ENCODE results near the gene KTN1.

The KTN1 gene

DNA sequence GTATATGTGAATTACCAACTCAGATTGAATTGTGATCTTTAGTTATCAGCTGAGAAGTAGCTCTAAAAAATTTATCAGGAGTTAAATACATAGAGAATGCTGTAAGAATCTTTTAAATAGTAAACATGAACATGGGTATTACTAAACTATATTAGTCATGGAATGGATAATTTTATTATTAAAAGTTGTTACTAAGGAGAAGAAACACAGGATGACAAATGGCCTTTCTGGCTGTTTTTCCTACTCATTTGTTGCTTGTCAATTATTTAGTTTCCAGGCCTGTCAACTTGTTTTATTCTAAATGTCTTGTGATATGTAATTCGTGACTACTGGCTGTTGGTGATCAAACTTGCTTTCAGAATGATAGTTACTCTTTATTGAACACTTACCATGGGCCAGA, 58.7 kb downstream of the KTN1 start:
- H3K9ac ChIP-seq (ENCODE audit: low read length in 2 of 2), result no peak overlapping the region
- H3K9me3 ChIP-seq (ENCODE audit: control insufficient read depth in 2 of 2, low read length in 2 of 2), result no peaks in the 10 kb centered on the region
- no peaks in the 10 kb centered on the region for H3K4me1 ChIP-seq (ENCODE audit: control insufficient read depth, insufficient read depth, low read length)
- peaks cover 14 to 49% of the 10 kb centered on the region in 2 donors for H3K36me3 ChIP-seq (ENCODE audit: control insufficient read depth in 2 of 2, insufficient read depth in 2 of 2, low read length in 2 of 2)
- H3K27me3 ChIP-seq (ENCODE audit: control insufficient read depth in 1 of 2, insufficient read depth in 2 of 2, low read length in 2 of 2), result no peaks in the 10 kb centered on the region
- no peak overlapping the region for H3K27ac ChIP-seq (ENCODE audit: low read length)
- no peak overlapping the region for H3K4me3 ChIP-seq (ENCODE audit: low read length in 2 of 2)

DNA sequence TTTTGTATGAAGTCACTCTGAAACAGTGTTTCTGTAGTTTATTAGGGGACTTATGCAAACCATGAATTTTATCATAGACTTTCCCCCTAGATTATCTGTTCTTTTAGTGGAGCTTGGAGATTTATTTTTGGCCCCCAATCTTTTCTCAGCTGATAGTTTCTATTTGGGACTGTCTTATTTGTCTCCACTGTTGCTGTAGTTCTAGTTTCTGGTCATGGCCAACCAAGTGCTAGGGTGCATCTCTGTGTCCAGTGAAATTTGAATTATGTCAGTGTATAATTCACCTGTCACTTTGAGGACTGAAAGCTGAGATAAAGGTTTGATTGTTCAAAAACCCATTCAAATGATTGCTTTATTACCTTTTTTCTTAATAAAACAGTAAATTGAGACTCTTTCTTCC, 61.3 kb downstream of the KTN1 start:
- Histone ChIP-seq H3K36me3 (ENCODE audit: control insufficient read depth in 2 of 2, insufficient read depth in 2 of 2, low read length in 2 of 2) (peaks cover 12 to 38% of the 10 kb centered on the region in 2 donors), H3K27me3 (ENCODE audit: control insufficient read depth in 1 of 2, insufficient read depth in 2 of 2, low read length in 2 of 2) (no peaks in the 10 kb centered on the region), H3K9ac (ENCODE audit: low read length in 2 of 2) (no peak overlapping the region), H3K9me3 (ENCODE audit: control insufficient read depth in 2 of 2, low read length in 2 of 2) (no peaks in the 10 kb centered on the region), H3K4me1 (ENCODE audit: control insufficient read depth, insufficient read depth, low read length) (no peaks in the 10 kb centered on the region), H3K27ac (ENCODE audit: low read length) (no peak overlapping the region), H3K4me3 (ENCODE audit: low read length in 2 of 2) (no peak overlapping the region)

DNA sequence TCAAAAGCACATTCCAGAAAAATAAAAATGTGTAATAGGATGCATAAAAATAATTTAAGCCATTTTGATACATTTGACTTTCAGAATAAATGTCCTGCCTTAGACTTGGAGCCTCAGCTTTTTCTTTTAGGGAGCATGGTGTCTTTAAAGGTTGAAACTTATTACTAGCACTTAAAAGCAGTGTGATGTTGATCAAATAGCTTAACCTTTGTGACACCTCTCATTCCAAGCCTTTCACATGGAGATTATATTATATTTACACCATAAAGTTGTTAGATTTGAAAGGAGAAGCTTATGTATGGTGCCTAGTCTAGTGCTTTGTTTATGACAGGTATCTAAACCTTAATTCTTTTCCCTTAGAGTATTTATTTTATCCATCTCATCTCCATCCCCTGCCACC, 61.9 kb downstream of the KTN1 start:
- H3K4me1 ChIP-seq (ENCODE audit: control insufficient read depth, insufficient read depth, low read length), result no peaks in the 10 kb centered on the region
- peaks cover 8 to 31% of the 10 kb centered on the region in 2 donors for H3K36me3 ChIP-seq (ENCODE audit: control insufficient read depth in 2 of 2, insufficient read depth in 2 of 2, low read length in 2 of 2)
- no peaks in the 10 kb centered on the region for H3K27me3 ChIP-seq (ENCODE audit: control insufficient read depth in 1 of 2, insufficient read depth in 2 of 2, low read length in 2 of 2)
- no peak overlapping the region for H3K4me3 ChIP-seq (ENCODE audit: low read length in 2 of 2)
- H3K27ac ChIP-seq (ENCODE audit: low read length), result no peak overlapping the region
- no peak overlapping the region for H3K9ac ChIP-seq (ENCODE audit: low read length in 2 of 2)
- no peaks in the 10 kb centered on the region for H3K9me3 ChIP-seq (ENCODE audit: control insufficient read depth in 2 of 2, low read length in 2 of 2)

DNA sequence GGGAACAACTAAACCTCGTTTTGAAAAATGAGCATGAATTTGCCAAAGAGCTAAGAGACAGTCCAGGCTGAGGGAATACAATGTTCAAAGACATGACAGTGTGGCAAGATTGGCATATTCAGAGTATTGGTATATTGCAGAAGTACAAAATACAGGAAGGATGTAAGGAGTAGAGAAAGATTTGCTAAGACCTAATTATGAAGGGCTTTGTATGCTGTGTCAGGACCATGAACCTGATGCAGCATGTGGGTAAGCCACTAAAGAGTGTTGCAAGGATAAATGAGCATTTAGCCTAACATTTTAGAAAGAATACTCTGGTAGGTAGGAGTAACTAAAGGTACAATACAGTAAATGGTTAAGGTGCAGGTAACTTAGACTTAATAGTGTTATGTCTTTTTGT, 65.1 kb downstream of the KTN1 start:
- Histone ChIP-seq H3K4me1 (ENCODE audit: control insufficient read depth, insufficient read depth, low read length) (no peaks in the 10 kb centered on the region), H3K9ac (ENCODE audit: low read length in 2 of 2) (no peak overlapping the region), H3K36me3 (ENCODE audit: control insufficient read depth in 2 of 2, insufficient read depth in 2 of 2, low read length in 2 of 2) (peaks cover 6 to 31% of the 10 kb centered on the region in 2 donors), H3K9me3 (ENCODE audit: control insufficient read depth in 2 of 2, low read length in 2 of 2) (no peaks in the 10 kb centered on the region), H3K27ac (ENCODE audit: low read length) (no peak overlapping the region), H3K4me3 (ENCODE audit: low read length in 2 of 2) (no peak overlapping the region), H3K27me3 (ENCODE audit: control insufficient read depth in 1 of 2, insufficient read depth in 2 of 2, low read length in 2 of 2) (no peaks in the 10 kb centered on the region)

DNA sequence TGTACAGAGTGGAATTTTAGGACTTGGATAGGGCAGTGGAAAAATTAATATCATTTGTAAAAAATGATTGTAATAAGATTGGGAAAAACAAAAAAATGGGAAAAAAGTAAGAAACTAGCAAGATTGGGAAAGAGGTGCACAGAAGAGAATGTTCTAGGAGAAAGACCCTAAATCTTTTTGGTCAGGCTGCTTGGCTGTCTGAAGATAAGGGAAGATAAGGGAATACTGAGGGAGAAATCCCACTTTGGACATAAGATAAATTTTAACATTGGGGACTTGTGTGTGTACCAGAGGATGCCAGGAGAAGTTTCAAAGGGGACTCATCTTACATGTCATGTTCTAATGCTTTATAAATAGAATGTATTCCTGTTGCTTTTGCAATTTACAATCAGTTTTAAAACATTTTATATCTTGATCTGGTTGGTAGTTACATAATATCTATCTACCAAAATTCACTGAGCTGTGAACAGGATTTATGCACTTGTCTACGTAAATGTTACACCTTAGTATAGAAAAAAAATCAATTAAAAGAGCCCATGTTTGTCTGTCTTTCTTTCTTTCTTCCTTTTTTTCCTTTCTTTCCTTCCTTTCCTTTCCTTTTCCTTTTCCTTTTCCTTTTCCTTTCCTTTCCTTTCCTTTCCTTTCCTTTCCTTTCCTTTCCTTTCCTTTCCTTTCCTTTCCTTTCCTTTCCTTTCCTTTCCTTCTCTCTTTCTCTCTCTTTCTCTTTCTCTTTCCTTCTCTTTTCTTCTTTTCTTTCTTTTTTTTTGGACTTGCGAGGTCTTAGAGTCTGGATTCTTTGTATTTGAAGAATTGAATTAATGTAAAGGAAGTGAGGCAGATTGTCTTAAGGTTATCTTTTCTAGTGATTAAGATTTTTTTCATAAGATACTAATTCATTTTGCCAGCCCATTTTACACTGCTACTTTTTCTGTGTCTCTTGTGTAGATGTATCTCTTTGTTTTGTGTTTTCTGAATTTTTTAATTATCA, 66.1 kb downstream of the KTN1 start:
- no peak overlapping the region for H3K9ac ChIP-seq (ENCODE audit: low read length in 2 of 2)

DNA sequence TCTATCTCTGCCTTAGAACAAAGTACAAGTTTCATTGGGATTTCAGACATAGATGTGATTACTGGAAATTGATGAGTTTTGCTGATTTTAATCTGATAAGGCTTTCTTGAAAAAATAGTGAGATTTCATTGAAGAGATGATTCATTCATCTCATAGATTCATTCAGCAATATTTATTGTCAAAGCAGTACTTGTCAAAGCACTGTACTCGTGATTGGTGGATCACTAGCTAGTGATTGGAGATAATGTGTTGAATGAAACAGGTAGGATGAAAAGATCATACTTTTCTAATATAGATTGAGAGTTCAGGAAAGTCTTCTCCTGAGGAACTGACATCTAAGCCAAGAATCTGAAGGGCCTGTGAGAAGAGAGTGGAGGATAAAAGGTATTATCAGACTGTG, 71.0 kb downstream of the KTN1 start:
- Histone ChIP-seq H3K4me1 (ENCODE audit: control insufficient read depth, insufficient read depth, low read length) (no peaks in the 10 kb centered on the region), H3K9ac (ENCODE audit: low read length in 2 of 2) (no peak overlapping the region), H3K4me3 (ENCODE audit: low read length in 2 of 2) (no peak overlapping the region), H3K27me3 (ENCODE audit: control insufficient read depth in 1 of 2, insufficient read depth in 2 of 2, low read length in 2 of 2) (no peaks in the 10 kb centered on the region), H3K27ac (ENCODE audit: low read length) (no peak overlapping the region), H3K36me3 (ENCODE audit: control insufficient read depth in 2 of 2, insufficient read depth in 2 of 2, low read length in 2 of 2) (peaks cover 11 to 27% of the 10 kb centered on the region in 2 donors), H3K9me3 (ENCODE audit: control insufficient read depth in 2 of 2, low read length in 2 of 2) (no peaks in the 10 kb centered on the region)

More for the DNA sequence above, 66.1 kb downstream of the KTN1 start:
- no peaks in the 10 kb centered on the region for H3K4me1 ChIP-seq (ENCODE audit: control insufficient read depth, insufficient read depth, low read length)
- no peak overlapping the region for H3K4me3 ChIP-seq (ENCODE audit: low read length in 2 of 2)
- peaks cover 10 to 30% of the 10 kb centered on the region in 2 donors for H3K36me3 ChIP-seq (ENCODE audit: control insufficient read depth in 2 of 2, insufficient read depth in 2 of 2, low read length in 2 of 2)
- H3K9me3 ChIP-seq (ENCODE audit: control insufficient read depth in 2 of 2, low read length in 2 of 2), result no peaks in the 10 kb centered on the region
- no peak overlapping the region for H3K27ac ChIP-seq (ENCODE audit: low read length)
- H3K27me3 ChIP-seq (ENCODE audit: control insufficient read depth in 1 of 2, insufficient read depth in 2 of 2, low read length in 2 of 2), result no peaks in the 10 kb centered on the region

DNA sequence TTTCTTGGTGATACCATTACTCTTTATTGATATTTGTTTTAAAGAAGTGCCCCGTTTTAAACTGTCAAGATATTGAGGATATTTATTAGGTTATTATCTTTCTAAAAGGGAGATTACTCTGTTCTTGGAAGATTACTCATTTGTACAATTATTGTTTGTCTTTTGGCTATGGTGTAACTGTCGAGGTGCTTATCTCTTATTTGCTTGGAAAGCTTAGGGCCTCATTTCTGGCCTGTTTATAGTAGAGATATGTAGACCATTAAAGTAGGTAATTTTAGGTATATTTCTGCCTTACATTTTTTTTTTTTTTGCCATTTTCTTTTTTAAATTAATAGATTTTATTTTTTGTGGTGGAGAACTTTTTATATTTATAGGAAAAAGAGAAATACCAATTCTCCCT, 74.2 kb downstream of the KTN1 start:
- Histone ChIP-seq H3K27me3 (ENCODE audit: control insufficient read depth in 1 of 2, insufficient read depth in 2 of 2, low read length in 2 of 2) (no peaks in the 10 kb centered on the region), H3K4me3 (ENCODE audit: low read length in 2 of 2) (no peak overlapping the region), H3K9ac (ENCODE audit: low read length in 2 of 2) (no peak overlapping the region), H3K27ac (ENCODE audit: low read length) (no peak overlapping the region), H3K4me1 (ENCODE audit: control insufficient read depth, insufficient read depth, low read length) (no peaks in the 10 kb centered on the region), H3K36me3 (ENCODE audit: control insufficient read depth in 2 of 2, insufficient read depth in 2 of 2, low read length in 2 of 2) (peaks cover 11 to 32% of the 10 kb centered on the region in 2 donors), H3K9me3 (ENCODE audit: control insufficient read depth in 2 of 2, low read length in 2 of 2) (no peaks in the 10 kb centered on the region)

DNA sequence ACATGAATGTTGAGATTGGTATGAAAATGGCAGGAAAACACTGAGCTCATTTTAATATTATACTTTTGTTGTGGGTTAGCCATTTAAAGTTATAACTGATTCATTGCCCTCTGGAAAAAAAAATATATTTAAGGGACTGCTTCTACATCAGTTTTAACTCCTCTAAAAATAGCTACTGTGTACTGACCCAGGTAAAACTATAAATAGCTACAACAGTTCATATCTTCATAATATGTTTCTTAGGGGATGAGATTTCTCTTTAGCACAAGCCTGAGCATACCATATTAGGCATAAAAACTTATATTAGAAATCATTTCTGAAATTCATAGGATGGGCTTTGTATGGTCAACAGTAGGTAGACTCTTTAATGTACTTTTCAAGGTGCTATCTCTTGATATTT, 81.0 kb downstream of the KTN1 start:
- H3K27me3 ChIP-seq (ENCODE audit: control insufficient read depth in 1 of 2, insufficient read depth in 2 of 2, low read length in 2 of 2), result no peaks in the 10 kb centered on the region
- H3K27ac ChIP-seq (ENCODE audit: low read length), result no peak overlapping the region
- no peak overlapping the region for H3K9ac ChIP-seq (ENCODE audit: low read length in 2 of 2)
- peaks cover 4% of the 10 kb centered on the region for H3K4me1 ChIP-seq (ENCODE audit: control insufficient read depth, insufficient read depth, low read length)
- peaks cover 11 to 18% of the 10 kb centered on the region in 2 donors for H3K36me3 ChIP-seq (ENCODE audit: control insufficient read depth in 2 of 2, insufficient read depth in 2 of 2, low read length in 2 of 2)
- H3K9me3 ChIP-seq (ENCODE audit: control insufficient read depth in 2 of 2, low read length in 2 of 2), result no peaks in the 10 kb centered on the region
- no peak overlapping the region for H3K4me3 ChIP-seq (ENCODE audit: low read length in 2 of 2)

DNA sequence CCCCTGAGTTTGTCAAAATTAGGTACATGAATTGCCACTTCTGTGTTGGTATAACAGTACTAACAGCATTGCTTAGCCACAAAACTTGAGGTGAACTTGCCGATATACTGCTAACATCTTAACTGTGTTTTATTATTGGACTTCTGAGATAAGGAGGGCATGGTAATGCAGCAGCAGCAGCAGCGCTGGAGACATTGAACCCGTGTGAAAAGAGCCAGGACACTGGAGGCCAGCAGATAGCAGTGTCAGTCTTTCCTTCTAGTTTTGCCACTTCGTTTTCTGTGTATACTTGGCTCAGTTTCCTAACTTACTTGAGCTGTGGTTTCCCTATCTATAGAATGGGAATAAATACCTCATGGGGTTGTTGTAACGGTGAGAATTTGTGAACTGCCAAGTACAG, 82.7 kb downstream of the KTN1 start:
- H3K4me1 ChIP-seq (ENCODE audit: control insufficient read depth, insufficient read depth, low read length), result peaks cover 4% of the 10 kb centered on the region
- H3K9me3 ChIP-seq (ENCODE audit: control insufficient read depth in 2 of 2, low read length in 2 of 2), result no peaks in the 10 kb centered on the region
- no peak overlapping the region for H3K4me3 ChIP-seq (ENCODE audit: low read length in 2 of 2)
- no peak overlapping the region for H3K27ac ChIP-seq (ENCODE audit: low read length)
- H3K27me3 ChIP-seq (ENCODE audit: control insufficient read depth in 1 of 2, insufficient read depth in 2 of 2, low read length in 2 of 2), result no peaks in the 10 kb centered on the region
- peaks cover 11 to 12% of the 10 kb centered on the region in 2 donors for H3K36me3 ChIP-seq (ENCODE audit: control insufficient read depth in 2 of 2, insufficient read depth in 2 of 2, low read length in 2 of 2)
- H3K9ac ChIP-seq (ENCODE audit: low read length in 2 of 2), result no peak overlapping the region

DNA sequence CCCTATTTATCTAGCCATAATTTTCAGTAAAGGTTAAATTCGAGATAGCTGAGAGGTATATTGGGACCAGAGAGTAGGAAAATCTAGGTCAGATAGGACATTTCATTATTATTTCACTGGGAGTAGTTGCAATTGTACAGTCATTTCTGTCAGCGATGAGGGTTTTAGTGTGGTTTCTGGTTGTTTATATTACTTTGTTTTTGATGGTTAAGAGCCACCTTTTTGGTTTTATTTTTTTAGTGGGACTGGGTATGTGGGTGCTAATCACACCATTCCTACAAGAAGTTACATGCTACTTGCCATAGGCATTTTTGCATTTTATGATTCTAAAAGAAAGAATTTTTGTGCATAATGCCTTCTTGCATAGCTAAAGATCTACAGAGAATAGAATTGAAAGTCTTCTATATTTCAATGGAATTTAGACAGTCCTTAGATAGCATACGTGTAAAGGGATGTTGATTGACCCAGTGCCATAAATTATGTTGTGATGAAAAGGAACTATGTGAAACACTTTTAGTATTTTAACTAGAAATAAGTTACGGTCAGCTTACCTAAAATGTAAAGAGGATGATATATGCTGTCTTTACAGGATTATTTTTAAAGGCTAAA, 85.2 kb downstream of the KTN1 start:
- peaks cover 4% of the 10 kb centered on the region for H3K4me1 ChIP-seq (ENCODE audit: control insufficient read depth, insufficient read depth, low read length)

DNA sequence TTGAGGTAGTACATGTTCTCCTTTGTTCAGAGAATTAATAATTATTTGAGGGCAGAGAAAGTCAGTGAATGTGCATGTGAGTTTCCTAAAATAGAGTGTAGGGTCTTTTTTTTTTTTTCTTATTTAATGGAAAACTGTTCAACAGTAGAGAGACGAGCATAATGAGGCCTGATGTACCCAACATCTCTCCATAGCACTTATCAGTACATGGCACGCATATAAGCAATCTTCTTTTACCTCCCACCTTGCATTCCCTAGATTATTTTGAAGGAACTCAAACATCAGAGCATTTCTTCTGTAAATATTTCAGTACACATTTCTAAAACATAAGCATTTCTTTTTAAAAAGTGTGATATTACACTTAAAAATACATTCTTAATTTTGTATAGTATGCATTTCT, 87.8 kb downstream of the KTN1 start:
- Histone ChIP-seq H3K27ac (ENCODE audit: low read length) (no peak overlapping the region), H3K27me3 (ENCODE audit: control insufficient read depth in 1 of 2, insufficient read depth in 2 of 2, low read length in 2 of 2) (no peaks in the 10 kb centered on the region), H3K4me1 (ENCODE audit: control insufficient read depth, insufficient read depth, low read length) (no peaks in the 10 kb centered on the region), H3K4me3 (ENCODE audit: low read length in 2 of 2) (no peak overlapping the region), H3K36me3 (ENCODE audit: control insufficient read depth in 2 of 2, insufficient read depth in 2 of 2, low read length in 2 of 2) (peaks cover 16 to 20% of the 10 kb centered on the region in 2 donors), H3K9ac (ENCODE audit: low read length in 2 of 2) (no peak overlapping the region), H3K9me3 (ENCODE audit: control insufficient read depth in 2 of 2, low read length in 2 of 2) (no peaks in the 10 kb centered on the region)

More for the DNA sequence above, 85.2 kb downstream of the KTN1 start:
- Histone ChIP-seq H3K4me3 (ENCODE audit: low read length in 2 of 2) (no peak overlapping the region), H3K9ac (ENCODE audit: low read length in 2 of 2) (no peak overlapping the region), H3K27ac (ENCODE audit: low read length) (no peak overlapping the region), H3K36me3 (ENCODE audit: control insufficient read depth in 2 of 2, insufficient read depth in 2 of 2, low read length in 2 of 2) (peaks cover 5 to 14% of the 10 kb centered on the region in 2 donors), H3K9me3 (ENCODE audit: control insufficient read depth in 2 of 2, low read length in 2 of 2) (no peaks in the 10 kb centered on the region), H3K27me3 (ENCODE audit: control insufficient read depth in 1 of 2, insufficient read depth in 2 of 2, low read length in 2 of 2) (no peaks in the 10 kb centered on the region)
